ENCODE results near the gene TMEM163. TPM values are rescaled to one million over a fixed set of nuclear protein-coding genes. Genes with fewer than 3 reads are reported as not detected.

Gene TMEM163
- polyA plus RNA-seq, 3 donors = 0.01 TPM; not detected in 2

- Mint-ChIP-seq H3K4me3 (no peak overlapping the region), H3K27me3 (ENCODE audit: low read depth in 3 of 3) (no peaks in the 10 kb centered on the region), H3K4me1 (no peaks in the 10 kb centered on the region), H3K27ac (no peak overlapping the region), H3K36me3 (peaks cover 48 to 50% of the 10 kb centered on the region in 2 donors), H3K9me3 (no peaks in the 10 kb centered on the region)
- H3K4me2 ChIP-seq (replicated peaks; ENCODE audit: extremely low read depth, low read length, poor library complexity, severe bottlenecking) = no peak overlapping the region
- H3K27ac ChIP-seq (ENCODE audit: low read depth in 1 of 2, low read length in 2 of 2) = no peak overlapping the region
- H3K79me2 ChIP-seq (ENCODE audit: insufficient read depth, low read length) = no peaks in the 10 kb centered on the region
- no peaks in the 10 kb centered on the region for H4K20me1 ChIP-seq (ENCODE audit: insufficient read depth, low read length)
- no peak for DNase-seq
- H2AFZ ChIP-seq (ENCODE audit: insufficient read depth, low read depth, low read length, poor library complexity, severe bottlenecking) = no peak overlapping the region
- no peak for TF ChIP-seq CTCF (IDR thresholded peaks at IDR 0.05)
- H3K9ac ChIP-seq (ENCODE audit: insufficient read depth, low read length, poor library complexity, severe bottlenecking) = no peak overlapping the region
- peaks cover 6 to 53% of the 10 kb centered on the region in 2 donors for H3K36me3 ChIP-seq (replicated peaks in 1 of 2; ENCODE audit: control insufficient read depth in 1 of 2, insufficient read depth in 2 of 2, low read length in 2 of 2)
- H3K9me3 ChIP-seq (replicated peaks in 1 of 2; ENCODE audit: control insufficient read depth in 1 of 2, insufficient read depth in 1 of 2, low read length in 2 of 2) = no peaks in the 10 kb centered on the region
- no peaks in the 10 kb centered on the region for H3K4me1 ChIP-seq (ENCODE audit: control insufficient read depth in 1 of 2, insufficient read depth in 2 of 2, low read length in 2 of 2)
- WGBS (ENCODE audit: insufficient coverage) = 96% methylated on average over 7 of the region's 7 CpGs
- intact Hi-C loops (cut with micrococcal nuclease) = no loop called here
- H3K27me3 ChIP-seq (ENCODE audit: control insufficient read depth in 2 of 2, insufficient read depth in 2 of 2, low read length in 2 of 2) = no peaks in the 10 kb centered on the region
- H3K4me3 ChIP-seq (replicated peaks in 1 of 3; ENCODE audit: low read depth in 2 of 3, low read length in 3 of 3) = no peak overlapping the region
Observed at GRCh38 chr2:134420259-134420658, 298.5 kb downstream of the TMEM163 start.

DNA sequence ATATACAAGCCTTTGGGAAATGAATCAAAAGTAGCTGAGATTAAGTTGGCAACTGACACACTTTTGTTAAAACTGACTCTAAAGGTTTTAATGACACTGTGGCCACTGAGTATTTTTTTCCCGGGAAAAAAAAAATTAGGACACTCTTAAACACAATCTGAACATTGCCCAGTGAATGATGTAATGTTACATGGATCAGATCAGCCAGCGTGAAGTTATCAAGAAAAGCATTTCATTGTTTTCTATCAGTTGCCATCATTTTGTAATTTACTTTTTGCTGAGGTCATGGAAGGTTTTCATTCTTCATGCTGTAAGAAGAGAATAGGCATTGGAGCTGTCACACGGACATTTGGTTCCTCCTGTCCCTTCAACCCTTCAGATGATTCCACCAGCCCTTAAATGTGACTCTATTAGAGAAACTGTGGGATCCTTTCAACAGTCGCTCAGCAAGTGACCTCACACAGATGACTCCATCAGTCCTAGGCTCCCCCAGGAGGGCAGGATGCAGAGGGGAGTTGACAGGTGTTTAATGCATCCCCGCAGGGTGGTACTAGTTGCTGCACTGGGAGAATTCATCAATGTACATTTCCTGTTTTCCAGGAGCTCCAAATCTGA, 300.7 kb downstream of the TMEM163 start:
- no peak for TF ChIP-seq CTCF (IDR thresholded peaks at IDR 0.05)

More for the DNA sequence above, 300.7 kb downstream of the TMEM163 start:
- Histone ChIP-seq H4K20me1 (ENCODE audit: insufficient read depth, low read length) (no peaks in the 10 kb centered on the region), H2AFZ (ENCODE audit: insufficient read depth, low read depth, low read length, poor library complexity, severe bottlenecking) (no peak overlapping the region), H3K9ac (ENCODE audit: insufficient read depth, low read length, poor library complexity, severe bottlenecking) (no peak overlapping the region), H3K36me3 (replicated peaks in 1 of 2; ENCODE audit: control insufficient read depth in 1 of 2, insufficient read depth in 2 of 2, low read length in 2 of 2) (peaks cover 5 to 43% of the 10 kb centered on the region in 2 donors), H3K27ac (ENCODE audit: low read depth in 1 of 2, low read length in 2 of 2) (no peak overlapping the region), H3K27me3 (ENCODE audit: control insufficient read depth in 2 of 2, insufficient read depth in 2 of 2, low read length in 2 of 2) (no peaks in the 10 kb centered on the region), H3K9me3 (replicated peaks in 1 of 2; ENCODE audit: control insufficient read depth in 1 of 2, insufficient read depth in 1 of 2, low read length in 2 of 2) (no peaks in the 10 kb centered on the region), H3K4me1 (ENCODE audit: control insufficient read depth in 1 of 2, insufficient read depth in 2 of 2, low read length in 2 of 2) (no peaks in the 10 kb centered on the region), H3K79me2 (ENCODE audit: insufficient read depth, low read length) (no peaks in the 10 kb centered on the region), H3K4me2 (replicated peaks; ENCODE audit: extremely low read depth, low read length, poor library complexity, severe bottlenecking) (no peak overlapping the region), H3K4me3 (replicated peaks in 1 of 3; ENCODE audit: low read depth in 2 of 3, low read length in 3 of 3) (no peak overlapping the region)
- no peak for DNase-seq
- 100% methylated on average over 1 of the region's 5 CpGs for WGBS (ENCODE audit: insufficient coverage)
- Mint-ChIP-seq H3K9me3 (no peaks in the 10 kb centered on the region), H3K4me3 (no peak overlapping the region), H3K36me3 (peaks cover 44 to 48% of the 10 kb centered on the region in 2 donors), H3K27ac (no peak overlapping the region), H3K27me3 (ENCODE audit: low read depth in 3 of 3) (no peaks in the 10 kb centered on the region), H3K4me1 (no peaks in the 10 kb centered on the region)
- intact Hi-C loops (cut with micrococcal nuclease) = no loop called here
